NCI-H2171 (cell line): ENCODE results near the gene CERS6.
"Not testable (repeated sequence)": the region's sequence is repeated elsewhere in the genome, so short reads cannot be mapped to it uniquely, and the experiment has no call there.

Source experiments
- DNase-seq: peaks from one replicate; lab custom pipeline; 2025; lab: John Stamatoyannopoulos, UW

Gene CERS6

GRCh38 chr2:168773719-168774521 is 317.8 kb downstream of the CERS6 start:
- DNase-seq = no peak

- no peak for DNase-seq
These were observed 319.8 kb downstream of the CERS6 start for GRCh38 chr2:168775837-168776236.

- no peak for DNase-seq
These were observed 324.6 kb downstream of the CERS6 start for GRCh38 chr2:168780669-168781071.

GRCh38 chr2:168781191-168781817 is 325.2 kb downstream of the CERS6 start:
- no peak for DNase-seq

- DNase-seq = no peak
These were observed 326.2 kb downstream of the CERS6 start for GRCh38 chr2:168782271-168782670.

GRCh38 chr2:168784993-168785392 is 328.9 kb downstream of the CERS6 start:
- no peak for DNase-seq

GRCh38 chr2:168787098-168787781 is 331.2 kb downstream of the CERS6 start:
- no peak for DNase-seq

- DNase-seq = no peak
These were observed 331.8 kb downstream of the CERS6 start for GRCh38 chr2:168787782-168788376.

GRCh38 chr2:168789776-168790175 is 333.7 kb downstream of the CERS6 start:
- DNase-seq = no peak

- DNase-seq = no peak
These were observed 334.3 kb downstream of the CERS6 start for GRCh38 chr2:168790226-168790902.

- not testable (repeated sequence) for DNase-seq
These were observed 335.1 kb downstream of the CERS6 start for GRCh38 chr2:168791140-168791539.

- no peak for DNase-seq
These were observed 337.5 kb downstream of the CERS6 start for GRCh38 chr2:168793596-168793995.

- no peak for DNase-seq
These were observed 338.9 kb downstream of the CERS6 start for GRCh38 chr2:168794968-168795367.

- DNase-seq = no peak
These were observed 340.1 kb downstream of the CERS6 start for GRCh38 chr2:168796090-168796577.

GRCh38 chr2:168796583-168797285 is 340.7 kb downstream of the CERS6 start:
- no peak for DNase-seq

GRCh38 chr2:168797286-168797655 is 341.2 kb downstream of the CERS6 start:
- DNase-seq = no peak

- no peak for DNase-seq
These were observed 342.2 kb downstream of the CERS6 start for GRCh38 chr2:168798076-168798887.

- DNase-seq = no peak
These were observed 342.9 kb downstream of the CERS6 start for GRCh38 chr2:168798888-168799410.

- DNase-seq = no peak
These were observed 345.4 kb downstream of the CERS6 start for GRCh38 chr2:168801471-168801870.
